ENCODE data around the gene BCAT1.
"Not testable (repeated sequence)": the region's sequence is repeated elsewhere in the genome, so short reads cannot be mapped to it uniquely, and the experiment has no call there.

The BCAT1 gene

DNA sequence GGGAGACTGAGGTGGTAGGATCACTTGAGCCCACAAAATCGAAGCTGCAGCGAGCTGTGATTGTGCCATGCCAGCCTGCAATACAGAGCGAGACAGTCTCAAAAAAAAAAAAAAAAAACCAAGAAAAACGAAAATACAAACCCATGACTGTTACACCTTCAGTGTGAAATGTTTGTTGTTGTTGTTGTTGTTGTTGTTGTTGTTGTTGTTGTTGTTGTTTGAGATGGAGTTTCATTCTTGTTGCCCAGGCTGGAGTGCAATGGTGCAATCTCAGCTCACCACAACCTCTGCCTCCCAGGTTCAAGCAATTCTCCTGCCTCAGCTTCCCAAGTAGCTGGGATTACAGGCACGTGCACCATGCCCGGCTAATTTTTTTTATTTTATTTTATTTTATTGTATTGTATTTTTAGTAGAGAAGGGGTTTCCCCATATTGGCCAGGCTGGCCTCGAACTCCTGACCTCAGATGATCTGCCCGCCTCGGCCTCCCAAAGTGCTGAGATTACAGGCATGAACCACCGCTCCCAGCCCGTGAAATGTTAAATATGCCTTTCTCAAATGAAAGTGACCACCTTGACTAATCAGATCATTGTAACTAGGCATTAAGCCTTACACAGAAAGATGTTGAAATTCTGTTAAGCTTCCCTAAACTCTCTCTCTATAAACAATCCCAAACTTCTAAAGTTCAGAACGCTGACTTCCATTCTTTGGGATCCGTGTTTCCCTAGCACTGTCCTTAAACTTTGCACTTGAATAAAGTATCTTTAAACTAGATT lies 20.2 kb downstream of the BCAT1 start:
- DNase-seq (ENCODE audit: low read depth) = not testable (repeated sequence)

GRCh38 chr12:24928131-24928530 lies 20.8 kb downstream of the BCAT1 start:
- no peak for DNase-seq (ENCODE audit: low read depth)

DNA sequence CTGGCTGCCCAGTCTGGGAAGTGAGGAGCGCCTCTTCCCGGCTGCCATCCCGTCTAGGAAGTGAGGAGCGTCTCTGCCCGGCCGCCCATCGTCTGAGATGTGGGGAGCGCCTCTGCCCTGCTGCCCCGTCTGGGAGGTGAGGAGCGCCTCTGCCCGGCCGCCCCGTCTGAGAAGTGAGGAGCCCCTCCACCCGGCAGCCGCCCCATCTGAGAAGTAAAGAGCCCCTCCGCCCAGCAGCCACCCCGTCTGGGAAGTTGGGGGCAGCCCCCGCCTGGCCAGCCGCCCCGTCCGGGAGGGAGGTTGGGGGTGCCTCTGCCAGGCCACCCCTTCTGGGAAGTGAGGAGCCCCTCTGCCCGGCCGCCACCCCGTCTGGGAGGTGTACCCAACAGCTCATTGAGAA lies 22.8 kb downstream of the BCAT1 start:
- not testable (repeated sequence) for DNase-seq (ENCODE audit: low read depth)

DNA sequence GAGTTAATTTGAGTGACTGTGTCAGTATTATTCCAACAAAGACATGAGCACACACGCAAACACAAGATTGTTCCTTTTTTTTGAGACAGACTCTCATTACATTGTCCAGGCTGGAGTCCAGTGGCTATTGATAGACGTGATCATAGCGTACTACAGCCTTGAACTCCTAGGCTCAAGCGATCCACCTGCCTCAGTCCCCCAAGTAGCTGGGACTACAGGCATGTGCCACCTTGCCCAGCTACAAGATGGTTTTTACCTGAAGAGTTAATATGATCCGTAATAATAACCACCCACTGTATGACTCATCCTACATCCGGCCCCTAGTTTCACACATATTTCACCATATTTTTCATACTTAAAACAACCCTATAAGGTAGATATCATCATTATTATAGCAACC lies 26.8 kb downstream of the BCAT1 start:
- no peak for DNase-seq (ENCODE audit: low read depth)

GRCh38 chr12:24921251-24922038 lies 27.5 kb downstream of the BCAT1 start:
- DNase-seq (ENCODE audit: low read depth) = peak; percentile 42

- no peak for DNase-seq (ENCODE audit: low read depth)
Measured at GRCh38 chr12:24920141-24920540, 28.8 kb downstream of the BCAT1 start.

- DNase-seq (ENCODE audit: low read depth) = no peak
Measured at GRCh38 chr12:24919346-24920001, 29.4 kb downstream of the BCAT1 start.

- no peak for DNase-seq (ENCODE audit: low read depth)
Measured at GRCh38 chr12:24918596-24918995, 30.3 kb downstream of the BCAT1 start.

DNA sequence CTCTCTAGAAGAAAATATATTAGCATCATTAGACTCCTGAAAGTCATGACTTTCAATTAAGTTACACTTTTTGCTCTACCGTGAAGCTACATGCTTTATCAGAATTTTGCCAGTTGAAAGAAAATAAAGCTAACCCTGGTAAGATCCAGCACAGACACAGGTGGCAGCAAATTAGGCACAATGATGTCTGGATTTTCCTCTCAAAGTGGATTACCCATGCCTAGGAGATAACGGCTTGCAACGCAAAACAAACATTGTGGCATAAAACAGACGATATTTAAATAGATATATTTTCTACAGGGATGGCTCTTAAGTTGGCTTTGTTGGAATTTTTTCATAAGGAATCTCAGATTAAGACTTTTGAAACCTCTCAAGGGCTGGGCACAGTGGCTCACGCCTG lies 33.4 kb downstream of the BCAT1 start:
- no peak for DNase-seq (ENCODE audit: low read depth)

GRCh38 chr12:24913953-24914352 lies 34.9 kb downstream of the BCAT1 start:
- no peak for DNase-seq (ENCODE audit: low read depth)

DNA sequence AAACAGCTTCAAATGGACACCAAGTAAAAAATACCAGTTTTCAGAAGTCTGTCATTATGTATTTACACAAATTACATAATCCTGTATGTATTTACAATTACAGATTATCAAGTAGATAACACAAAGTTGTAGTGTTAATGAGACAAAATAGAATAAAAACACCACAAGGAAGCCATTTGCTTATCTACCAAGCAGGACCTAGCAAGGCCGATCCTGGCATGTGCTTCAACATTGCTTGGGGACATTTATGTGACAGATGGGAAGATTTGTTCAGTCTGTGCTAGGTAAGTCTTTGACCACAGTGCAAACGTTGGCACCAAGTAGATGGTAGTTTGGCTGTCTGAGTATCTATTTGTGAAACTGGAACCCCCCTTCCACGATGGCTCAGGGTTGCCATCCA lies 35.8 kb downstream of the BCAT1 start:
- no peak for DNase-seq (ENCODE audit: low read depth)

DNA sequence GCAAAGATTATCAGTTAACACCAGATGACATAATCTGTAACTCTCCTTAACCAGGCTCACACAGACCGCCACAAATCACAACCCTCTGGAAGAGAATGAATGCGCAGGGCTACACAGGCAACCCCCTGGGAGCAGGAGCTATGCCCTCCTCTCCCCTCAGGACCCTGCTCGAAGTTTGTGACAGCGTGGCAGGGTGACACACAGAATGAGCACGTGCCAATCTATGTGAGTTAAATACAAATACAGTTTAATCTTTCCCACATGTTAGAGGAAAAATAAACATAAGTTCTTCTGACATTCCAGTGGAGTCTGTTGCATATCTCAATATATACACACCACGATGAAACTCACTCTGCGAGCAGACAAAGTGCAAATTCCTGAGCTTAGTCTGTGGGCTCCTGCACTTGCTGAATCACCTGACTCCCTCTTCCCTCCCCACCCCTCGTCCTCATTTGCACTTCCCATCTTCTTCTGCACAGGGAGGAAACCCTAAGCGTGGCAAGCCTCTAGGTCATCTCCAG lies 37.6 kb downstream of the BCAT1 start:
- DNase-seq (ENCODE audit: low read depth) = peak; percentile 77

GRCh38 chr12:24910192-24910591 lies 38.7 kb downstream of the BCAT1 start:
- not testable (repeated sequence) for DNase-seq (ENCODE audit: low read depth)

DNA sequence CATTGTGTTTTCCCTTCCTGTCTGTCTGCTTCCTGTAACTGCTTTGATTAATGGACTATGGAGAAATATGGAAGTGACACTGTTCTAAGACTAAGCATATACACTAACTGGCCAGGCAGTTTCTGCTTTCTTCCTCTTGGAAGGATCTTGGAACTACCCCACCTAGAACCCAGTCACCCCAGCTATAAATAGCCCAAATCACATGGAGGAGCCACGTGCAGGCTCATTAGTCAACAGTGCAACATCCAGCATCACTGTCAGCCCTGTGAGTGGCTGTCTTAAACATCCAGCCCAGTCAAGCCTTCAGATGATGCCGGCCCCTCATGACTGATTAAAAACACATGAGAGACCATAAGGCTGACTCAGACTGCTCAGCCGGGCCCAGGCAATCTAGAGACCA lies 39.2 kb downstream of the BCAT1 start:
- DNase-seq (ENCODE audit: low read depth) = peak; percentile 74

DNA sequence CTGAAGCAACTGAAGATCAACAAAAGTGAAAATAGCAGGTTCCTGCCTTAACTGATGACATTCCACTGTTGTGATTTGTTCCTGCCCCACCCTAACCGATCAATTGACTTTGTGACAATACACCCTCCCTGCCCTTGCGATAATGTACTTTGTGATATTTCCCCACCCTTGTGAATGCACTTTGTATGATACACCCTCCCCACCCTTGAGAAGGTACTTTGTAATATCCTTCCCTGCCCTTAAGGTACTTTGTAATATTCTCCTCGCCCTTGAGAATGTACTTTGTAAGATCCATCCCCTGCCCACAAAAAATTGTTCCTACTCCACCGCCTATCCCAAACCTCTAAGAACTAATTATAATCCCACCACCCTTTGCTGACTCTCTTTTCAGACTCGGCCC lies 41.4 kb downstream of the BCAT1 start:
- DNase-seq (ENCODE audit: low read depth) = no peak

DNA sequence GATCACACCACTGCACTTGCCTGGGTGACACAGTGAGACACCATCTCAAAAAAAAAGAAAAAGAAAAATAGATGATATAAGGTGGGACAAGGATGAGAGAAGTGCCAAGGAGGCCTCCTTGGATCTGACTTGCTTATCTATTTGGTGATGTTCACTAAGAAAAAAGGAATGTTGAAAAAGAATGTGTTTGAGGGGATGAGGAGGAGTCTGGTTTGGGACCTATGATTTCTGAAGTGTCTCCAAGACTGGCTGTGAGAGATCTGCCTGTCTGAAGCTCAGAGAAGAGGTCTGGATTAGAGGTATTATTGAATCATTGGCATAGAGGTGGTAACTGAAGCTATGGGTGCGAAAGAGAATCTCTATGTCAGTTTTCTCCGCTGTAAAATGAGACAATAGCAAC lies 42.8 kb downstream of the BCAT1 start:
- no peak for DNase-seq (ENCODE audit: low read depth)

GRCh38 chr12:24905431-24905830 lies 43.5 kb downstream of the BCAT1 start:
- DNase-seq (ENCODE audit: low read depth) = no peak

- DNase-seq (ENCODE audit: low read depth) = no peak
Measured at GRCh38 chr12:24904871-24905270, 44.0 kb downstream of the BCAT1 start.

GRCh38 chr12:24903329-24904088 lies 45.4 kb downstream of the BCAT1 start:
- DNase-seq (ENCODE audit: low read depth) = peak; percentile 28

- DNase-seq (ENCODE audit: low read depth) = peak; percentile 51
Measured at GRCh38 chr12:24902511-24903328, 46.2 kb downstream of the BCAT1 start.
